Measurements from ENCODE around the gene ADAMTS6.
"Not testable (repeated sequence)": the region's sequence is repeated elsewhere in the genome, so short reads cannot be mapped to it uniquely, and the experiment has no call there.

ADAMTS6 gene

DNA sequence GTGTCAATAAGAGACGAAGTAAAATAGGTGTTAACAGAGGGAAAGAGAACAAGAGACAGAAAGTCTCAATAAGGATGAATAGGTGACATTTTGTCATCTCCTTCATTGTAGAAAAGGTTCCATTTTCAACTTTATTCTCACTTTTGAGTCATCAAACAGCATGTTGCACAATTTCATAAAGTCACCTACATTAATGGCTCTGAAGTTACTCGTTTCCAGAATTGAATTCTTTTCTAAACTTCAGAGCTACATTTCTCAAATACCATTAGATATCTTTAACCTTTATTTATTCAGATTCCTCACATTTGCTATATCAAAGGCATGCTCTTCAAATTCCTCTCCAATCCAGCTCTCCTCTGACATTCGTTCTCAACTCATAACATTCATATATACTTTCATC, 13.1 kb downstream of the ADAMTS6 start:
- DNase-seq (ENCODE audit: low read depth in 2 of 2): no peak

DNA sequence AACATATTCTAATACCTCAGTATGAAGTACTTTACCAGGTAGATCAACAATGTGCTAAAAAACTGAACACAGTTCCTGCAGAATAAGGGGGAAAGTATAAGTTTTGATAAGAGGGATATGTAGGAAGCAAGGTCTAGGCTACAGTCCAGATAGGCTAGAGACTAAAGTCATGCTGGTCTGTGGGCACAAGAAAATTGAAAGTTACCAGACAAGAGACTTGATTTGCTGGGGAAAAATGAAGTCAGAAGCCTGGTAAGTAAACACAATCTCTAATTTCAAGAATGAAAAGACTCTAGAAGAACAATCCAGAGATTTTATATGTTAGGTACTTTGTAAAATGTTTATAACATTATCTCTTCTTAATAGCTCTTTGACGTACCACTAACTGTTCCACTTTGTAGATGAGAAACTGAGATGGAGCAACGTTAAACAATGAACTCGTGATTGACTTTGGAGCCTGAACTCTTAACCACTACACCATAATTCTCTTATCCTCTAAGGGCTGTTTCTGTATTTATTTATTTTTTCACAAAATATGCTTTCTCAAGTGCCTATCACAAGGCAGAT, 19.5 kb downstream of the ADAMTS6 start:
- DNase-seq (ENCODE audit: low read depth in 2 of 2): no peak

- DNase-seq (ENCODE audit: low read depth in 2 of 2): no peak
Observed at GRCh38 chr5:65461490-65461889, 20.2 kb downstream of the ADAMTS6 start.

DNA sequence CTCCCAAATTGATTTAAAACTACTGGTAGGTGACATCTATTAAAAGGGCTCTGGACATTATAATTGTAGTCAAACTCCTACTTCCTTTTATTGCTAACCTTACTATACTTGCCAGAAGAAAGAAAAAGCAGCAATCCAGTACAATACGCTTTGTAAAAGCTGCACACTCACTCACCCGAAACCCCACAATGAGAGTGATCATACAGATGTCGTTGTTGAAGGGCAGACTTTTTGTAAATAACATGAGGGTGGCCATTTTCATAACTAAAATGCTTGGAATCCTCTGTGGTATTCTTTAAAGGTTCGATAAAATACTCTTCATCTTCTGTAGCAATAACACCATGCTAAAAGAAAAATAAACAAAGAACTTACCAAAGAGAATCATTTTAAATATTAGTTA, 21.7 kb downstream of the ADAMTS6 start:
- no peak for DNase-seq (ENCODE audit: low read depth in 2 of 2)

DNA sequence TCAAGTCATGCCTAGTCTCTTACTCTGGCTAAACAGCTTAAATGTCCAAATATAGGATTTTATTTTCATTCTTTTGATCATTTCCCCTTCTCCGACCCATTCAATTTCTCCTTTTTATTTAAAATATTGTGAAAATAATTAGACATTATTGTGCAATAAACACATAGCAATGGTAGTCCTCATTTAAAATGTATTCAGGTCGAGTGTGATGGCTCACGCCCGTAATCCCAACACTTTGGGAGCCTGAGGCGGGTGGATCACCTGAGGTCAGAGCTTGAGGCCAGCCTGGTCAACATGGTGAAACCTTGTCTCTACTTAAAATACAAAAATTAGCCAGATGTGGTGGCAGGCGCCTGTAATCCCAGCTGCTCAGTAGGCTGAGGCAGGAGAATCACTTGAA, 26.7 kb downstream of the ADAMTS6 start:
- DNase-seq (ENCODE audit: low read depth in 2 of 2): no peak

DNA sequence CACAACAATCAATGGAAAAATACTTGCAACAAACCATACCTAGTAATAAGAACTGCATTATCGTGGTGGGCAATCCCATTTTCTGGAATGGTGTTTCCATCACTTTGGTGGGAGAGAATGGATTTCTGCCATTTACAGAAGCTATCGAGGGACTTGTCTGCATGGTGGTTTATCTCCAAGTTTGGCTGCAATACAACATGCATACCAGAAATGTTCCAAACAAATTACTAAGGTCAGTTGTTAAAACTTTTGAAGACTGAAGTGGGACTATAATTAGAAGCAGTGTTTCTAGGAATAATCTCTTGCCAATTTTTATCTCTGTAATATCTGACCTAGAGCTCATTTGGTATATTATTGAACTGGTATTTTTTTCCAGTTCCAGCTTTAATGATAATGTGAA, 30.3 kb downstream of the ADAMTS6 start:
- DNase-seq (ENCODE audit: low read depth in 2 of 2): no peak

DNA sequence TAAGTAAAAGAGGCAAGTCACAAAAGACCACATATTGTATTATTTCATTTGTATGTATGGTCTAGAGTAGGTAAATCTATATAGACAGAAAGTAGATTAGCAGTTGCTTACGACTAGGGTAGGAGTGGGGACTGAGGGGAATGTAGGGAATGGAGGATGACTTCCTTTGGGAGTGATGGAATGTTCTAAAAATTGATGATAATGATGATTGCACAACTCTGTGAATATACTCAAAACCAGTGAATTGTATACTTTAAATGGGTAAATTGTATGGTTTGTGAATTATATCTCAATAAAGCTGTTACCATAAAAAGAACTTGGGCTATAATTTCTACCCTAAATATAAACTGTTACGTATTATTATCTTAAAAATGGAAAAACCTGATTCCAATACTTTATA, 35.0 kb downstream of the ADAMTS6 start:
- DNase-seq (ENCODE audit: low read depth in 2 of 2): no peak

DNA sequence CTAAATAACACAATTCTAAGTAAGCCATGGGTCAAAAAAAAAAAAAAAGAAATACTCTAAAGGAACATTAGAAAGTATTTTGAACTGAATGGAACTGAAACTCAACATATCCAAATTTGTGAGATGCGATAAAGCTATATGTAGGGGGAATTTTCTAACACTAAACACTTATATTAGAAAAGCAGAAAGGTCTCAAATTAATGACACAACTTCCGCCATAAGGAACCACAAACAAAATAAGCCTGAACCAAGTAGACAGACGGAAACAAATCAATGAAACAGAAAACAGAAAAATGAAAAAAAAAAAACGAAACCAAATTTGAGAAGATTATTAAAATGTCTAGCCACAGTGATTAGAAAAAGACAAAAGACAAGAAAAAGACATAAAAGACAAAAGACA, 39.9 kb downstream of the ADAMTS6 start:
- DNase-seq (ENCODE audit: low read depth in 2 of 2): no peak

DNA sequence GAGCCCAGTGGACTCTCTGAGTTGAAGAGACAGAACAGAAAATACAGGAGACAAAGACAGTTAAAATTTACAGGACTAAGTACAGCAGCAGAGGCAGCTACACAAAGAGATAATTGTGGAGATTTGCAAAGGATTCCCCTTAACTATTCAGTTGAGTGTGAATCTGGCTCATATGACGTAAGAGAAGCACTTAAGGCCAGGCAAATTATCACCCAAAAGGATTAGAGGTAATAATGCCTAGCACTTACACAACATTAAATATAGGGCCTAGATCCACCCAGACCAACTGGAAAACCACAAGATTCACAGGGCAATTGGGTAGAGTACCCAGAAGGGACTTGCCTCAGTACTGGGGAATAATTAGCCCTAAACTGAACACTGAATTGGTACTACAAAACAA, 41.3 kb downstream of the ADAMTS6 start:
- DNase-seq (ENCODE audit: low read depth in 2 of 2): no peak

DNA sequence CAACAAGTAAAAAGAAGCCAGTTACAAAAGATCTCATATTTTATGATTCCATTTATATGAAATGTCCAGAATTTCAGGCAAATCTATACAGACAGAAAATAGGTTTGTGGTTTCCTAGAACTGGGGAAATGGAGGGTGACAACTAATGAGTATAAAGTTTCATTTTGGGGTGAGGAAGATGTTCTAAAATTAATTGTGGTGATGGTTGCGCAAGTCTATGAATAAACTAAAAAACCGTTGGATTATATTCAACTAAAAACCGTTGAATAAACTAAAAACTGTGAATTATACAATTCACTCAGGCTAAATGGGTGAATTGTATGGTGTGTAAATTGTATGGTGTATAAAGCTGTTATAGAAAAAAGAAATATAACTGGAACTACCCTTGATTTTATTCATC, 47.6 kb downstream of the ADAMTS6 start:
- DNase-seq (ENCODE audit: low read depth in 2 of 2): no peak

DNA sequence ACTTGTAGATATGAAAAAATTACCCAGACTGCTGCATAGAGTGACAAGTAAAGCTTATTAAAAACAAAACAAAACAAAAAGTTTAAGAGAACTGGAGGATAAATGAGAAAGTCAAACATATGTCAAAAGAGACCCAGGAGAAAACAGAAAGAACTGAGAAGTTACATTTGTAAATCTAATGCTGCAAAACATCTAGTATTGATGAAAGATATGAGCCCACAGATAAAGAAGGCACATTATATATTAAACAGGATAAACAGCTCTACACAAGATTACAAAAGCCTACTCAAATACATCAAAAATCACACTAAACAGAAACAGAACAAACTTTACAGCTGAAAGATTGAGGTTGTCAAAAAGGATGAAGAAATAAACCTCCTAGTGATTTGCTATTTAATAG, 55.1 kb downstream of the ADAMTS6 start:
- no peak for DNase-seq (ENCODE audit: low read depth in 2 of 2)

DNA sequence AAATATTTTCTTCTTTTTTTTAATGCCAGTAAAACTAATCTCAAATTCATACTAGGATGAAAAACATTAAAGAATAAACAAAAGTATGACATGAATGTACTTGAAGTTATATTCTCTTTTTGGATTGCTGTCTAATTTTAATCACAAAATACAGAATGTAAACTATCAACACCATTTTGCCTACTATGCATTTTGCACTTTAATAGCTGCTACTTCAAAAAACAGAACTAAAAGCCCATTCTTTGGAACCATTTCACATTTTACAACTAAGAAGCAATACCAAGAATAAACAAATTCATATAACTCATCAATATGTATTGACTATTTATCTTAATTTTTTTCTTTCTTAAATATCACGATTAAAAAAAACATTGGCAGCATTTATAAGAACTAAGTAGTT, 58.1 kb downstream of the ADAMTS6 start:
- no peak for DNase-seq (ENCODE audit: low read depth in 2 of 2)

- no peak for DNase-seq (ENCODE audit: low read depth in 2 of 2)
Observed at GRCh38 chr5:65418661-65419060, 63.1 kb downstream of the ADAMTS6 start.

DNA sequence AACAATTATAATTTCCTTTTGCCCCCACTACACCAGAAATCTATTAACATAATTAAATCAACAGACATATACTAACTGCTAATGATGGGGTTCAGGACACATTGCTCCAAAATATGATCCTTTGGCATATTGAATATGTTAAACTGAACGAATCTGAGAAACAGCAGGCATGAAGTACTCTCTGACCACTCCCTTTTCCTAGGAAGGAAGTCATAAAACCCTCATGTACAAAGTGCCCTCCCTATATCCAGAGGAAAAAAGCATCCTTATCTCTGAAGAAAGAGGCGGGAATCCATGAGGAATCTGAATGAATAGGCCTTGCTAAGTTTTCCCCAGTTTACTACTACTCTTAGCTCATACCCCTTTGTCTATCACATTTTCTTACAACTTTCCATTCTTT, 67.9 kb downstream of the ADAMTS6 start:
- no peak for DNase-seq (ENCODE audit: low read depth in 2 of 2)

GRCh38 chr5:65412842-65413241, 68.9 kb downstream of the ADAMTS6 start:
- no peak for DNase-seq (ENCODE audit: low read depth in 2 of 2)

- DNase-seq (ENCODE audit: low read depth in 2 of 2): no peak
Observed at GRCh38 chr5:65411356-65411755, 70.4 kb downstream of the ADAMTS6 start.

GRCh38 chr5:65395526-65396155, 86.1 kb downstream of the ADAMTS6 start:
- no peak for DNase-seq (ENCODE audit: low read depth in 2 of 2)

GRCh38 chr5:65394087-65394486, 87.6 kb downstream of the ADAMTS6 start:
- DNase-seq (ENCODE audit: low read depth in 2 of 2): no peak

- no peak for DNase-seq (ENCODE audit: low read depth in 2 of 2)
Observed at GRCh38 chr5:65391591-65391990, 90.1 kb downstream of the ADAMTS6 start.

DNA sequence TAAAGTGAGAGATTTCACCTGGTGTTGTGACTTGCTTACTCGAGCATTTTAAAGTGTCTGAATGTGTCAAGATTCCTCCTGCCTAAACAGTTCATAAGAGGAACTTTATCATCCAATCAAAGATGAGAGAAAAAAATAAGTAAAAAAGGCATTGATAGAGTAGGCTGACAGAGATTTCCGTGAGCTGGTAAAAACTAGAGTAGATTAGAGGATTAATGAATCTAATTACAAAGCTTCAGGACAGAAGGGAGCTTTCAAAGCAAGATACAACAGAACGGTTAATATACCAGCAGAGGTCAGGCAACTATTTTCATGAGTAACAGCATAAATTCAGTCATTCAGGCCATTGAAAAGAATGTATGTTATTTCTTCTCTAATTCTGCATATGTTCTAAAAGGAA, 91.5 kb downstream of the ADAMTS6 start:
- no peak for DNase-seq (ENCODE audit: low read depth in 2 of 2)

DNA sequence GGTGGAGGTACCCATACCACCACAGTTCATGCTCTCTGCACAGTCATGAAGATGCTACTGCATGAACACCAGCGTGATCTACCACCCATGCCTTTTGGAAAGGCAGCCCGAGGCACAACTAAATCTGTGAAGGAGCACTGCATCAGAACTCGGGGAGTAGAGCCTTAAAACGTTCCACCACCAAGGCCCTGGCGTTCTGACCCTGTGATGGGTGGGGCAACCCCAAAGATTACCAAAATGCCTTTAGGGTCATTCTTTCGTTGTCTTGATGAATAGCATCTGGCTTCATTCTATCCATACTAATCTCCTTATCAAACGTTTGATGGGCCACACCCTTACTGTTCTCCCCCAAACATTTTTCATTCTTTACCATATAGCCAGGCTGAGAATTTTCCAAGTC, 97.9 kb downstream of the ADAMTS6 start:
- no peak for DNase-seq (ENCODE audit: low read depth in 2 of 2)

DNA sequence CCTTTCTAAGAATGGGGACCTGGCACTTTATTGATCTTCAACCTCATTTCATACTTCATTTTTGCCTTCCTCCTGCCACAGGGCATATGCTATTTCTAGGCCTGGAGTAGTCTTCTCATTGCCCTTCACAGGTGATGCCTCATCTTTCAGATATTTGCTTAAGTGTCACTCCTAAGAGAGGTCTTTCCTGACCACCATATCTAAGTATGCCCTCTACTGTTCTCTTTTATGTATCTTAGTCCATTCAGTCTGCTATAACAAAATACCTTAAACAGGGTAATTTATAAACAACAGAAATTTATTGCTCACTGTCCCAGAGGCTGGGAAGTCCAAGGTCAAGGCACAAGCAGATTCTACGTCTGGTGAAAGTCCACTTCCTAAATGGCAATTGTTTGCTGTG, 99.1 kb downstream of the ADAMTS6 start:
- DNase-seq (ENCODE audit: low read depth in 2 of 2): no peak

- DNase-seq (ENCODE audit: low read depth in 2 of 2): not testable (repeated sequence)
Observed at GRCh38 chr5:65370505-65370904, 111.2 kb downstream of the ADAMTS6 start.

DNA sequence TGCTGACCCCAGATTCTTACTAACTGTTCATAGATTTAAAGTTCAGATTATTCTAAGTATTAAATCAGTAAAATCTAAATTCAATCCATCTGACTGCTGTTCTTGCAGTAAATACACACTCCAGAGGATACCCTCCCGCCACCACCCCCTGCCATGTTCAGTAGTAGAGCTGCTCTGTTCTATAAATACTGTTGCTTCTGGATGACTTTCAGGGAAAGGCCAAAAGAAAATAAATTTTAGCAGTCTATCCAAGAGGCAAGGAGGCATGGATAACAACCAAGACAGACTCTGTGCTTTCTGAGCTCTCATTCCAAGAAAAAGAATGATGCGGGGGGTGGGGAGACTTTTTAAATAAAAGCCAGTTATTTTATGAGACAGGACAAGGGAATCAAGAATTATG, 115.1 kb downstream of the ADAMTS6 start:
- no peak for DNase-seq (ENCODE audit: low read depth in 2 of 2)
